HepG2 (cell line): ENCODE results near the gene UXS1. TPM values are rescaled to one million over a fixed set of nuclear protein-coding genes. Genes with fewer than 3 reads are reported as not detected.
A peak's percentile ranks its signal among the peaks of the same experiment; 100 is the strongest.

ENCODE experiments used
- CEBPB ChIP-seq: IDR thresholded peaks from 2 replicates; pipeline ENCODE4 v1.6.1; 2011; ENCODE audit warnings: low read depth, low read length, improper control_type of control experiment, borderline replicate concordance
- FOSL2 ChIP-seq: sonication (generic); formaldehyde crosslinking; IDR thresholded peaks from 2 replicates; pipeline ENCODE4 v1.4.0; 2020; ENCODE audit warnings: missing genetic modification reagents
- GFI1 ChIP-seq: sonication (generic); formaldehyde crosslinking; IDR thresholded peaks from 2 replicates; pipeline ENCODE4 v1.5.0; 2020; ENCODE audit warnings: missing genetic modification reagents, mild to moderate bottlenecking, borderline replicate concordance
- PRMT3 ChIP-seq: sonication (generic); formaldehyde crosslinking; IDR thresholded peaks from 2 replicates; pipeline ENCODE4 v1.8.1; 2022; ENCODE audit warnings: low read depth, mild to moderate bottlenecking, moderate library complexity, missing genetic modification reagents, borderline replicate concordance
- SP1 ChIP-seq, 2 experiments: fragments of 450-650 bp in 1 of 2; sonication (generic) in 1 of 2; formaldehyde crosslinking in 1 of 2; IDR thresholded peaks; 2 replicates each; pipeline versions ENCODE4 v1.4.0 to v1.6.1; 2016 to 2020; ENCODE audit warnings: missing genetic modification reagents in 1 of 2
- SSRP1 ChIP-seq: IDR thresholded peaks from 2 replicates; pipeline ENCODE4 v1.6.1; 2016; ENCODE audit warnings: control low read depth
- STAT5B ChIP-seq: sonication (generic); formaldehyde crosslinking; IDR thresholded peaks from 2 replicates; pipeline ENCODE4 v1.4.0; 2020; ENCODE audit warnings: missing genetic modification reagents
- ZNF451 ChIP-seq: sonication (generic); formaldehyde crosslinking; IDR thresholded peaks from 2 replicates; pipeline ENCODE4 v1.5.0; 2020; ENCODE audit warnings: mild to moderate bottlenecking, missing genetic modification reagents
- ZNF530 ChIP-seq: sonication (generic); formaldehyde crosslinking; IDR thresholded peaks from 2 replicates; pipeline ENCODE4 v1.5.0; 2020; ENCODE audit warnings: low read depth, mild to moderate bottlenecking, missing genetic modification reagents
- ZNF567 ChIP-seq: sonication (generic); formaldehyde crosslinking; IDR thresholded peaks from 2 replicates; pipeline ENCODE4 v1.8.1; 2023; ENCODE audit warnings: mild to moderate bottlenecking, missing genetic modification reagents, borderline replicate concordance
- ZNF720 ChIP-seq: sonication (generic); formaldehyde crosslinking; IDR thresholded peaks from 2 replicates; pipeline ENCODE4 v1.4.0; 2020; ENCODE audit warnings: missing genetic modification reagents
- polyA plus RNA-seq, 8 experiments: library from polyadenylated mRNA; depleted of rRNA in 3 of 8; stranded (reverse) in 7 of 8; unstranded in 1 of 8; fragments of >200 nt; fragmentation: Illumina TruSeq in 4 of 8; extraction: Trizol in 4 of 8; gene quantifications; 2 replicates each; pipeline versions ENCODE4 v1.2.1 to v1.2.3, GENCODE V29; 2011 to 2016; ENCODE audit warnings: low read depth in 4 of 8, missing spikeins in 1 of 8, mixed read lengths in 1 of 8; ENCODE audit not compliant: insufficient read depth in 1 of 8
- total RNA-seq, 5 experiments: library from RNA; depleted of rRNA; stranded (reverse); fragments of >200 nt; fragmentation: Illumina TruSeq; extraction: Trizol; gene quantifications; 2 replicates each; pipeline ENCODE4 v1.2.3, GENCODE V29; 2016; ENCODE audit warnings: low read depth in 1 of 5
- TF ChIP-seq, protein P1 (sequence below): sonication (generic); formaldehyde crosslinking; IDR thresholded peaks from 2 replicates; pipeline ENCODE4 v1.5.0; 2020; ENCODE audit warnings: mild to moderate bottlenecking, missing genetic modification reagents
- TF ChIP-seq, protein P2 (sequence below): sonication (generic); formaldehyde crosslinking; IDR thresholded peaks from 2 replicates; pipeline ENCODE4 v1.8.0; 2022; ENCODE audit warnings: missing genetic modification reagents, mild to moderate bottlenecking, inconsistent platforms, borderline replicate concordance
- TF ChIP-seq, protein P3 (sequence below): sonication (generic); formaldehyde crosslinking; IDR thresholded peaks from 2 replicates; pipeline ENCODE4 v1.8.1; 2022; ENCODE audit warnings: low read depth, mild to moderate bottlenecking, missing genetic modification reagents
- TF ChIP-seq, protein P4 (sequence below): sonication (generic); formaldehyde crosslinking; IDR thresholded peaks from 2 replicates; pipeline ENCODE4 v1.5.0; 2020; ENCODE audit warnings: missing genetic modification reagents
- TF ChIP-seq, protein P5 (sequence below): sonication (generic); formaldehyde crosslinking; IDR thresholded peaks from 2 replicates; pipeline ENCODE4 v1.4.0; 2020; ENCODE audit warnings: mild to moderate bottlenecking, missing genetic modification reagents, borderline replicate concordance

UXS1 gene
- total and polyA plus RNA-seq, 2 of the 13 experiments (the other 11 are each of a cell fraction or from before 2014, with no cell fraction given), result 53.3 to 110 TPM

- TF ChIP-seq ZNF720 (CRISPR knock-in tag) (no peak), PRMT3 (CRISPR knock-in tag) (no peak), GFI1 (CRISPR knock-in tag) (no peak), CEBPB (no peak), FOSL2 (CRISPR knock-in tag) (peak; percentile 38; the same call in 1 of the 2 replicates), ZNF567 (CRISPR knock-in tag) (no peak), SSRP1 (0 out of 2 replicates have a peak, but pooled peaks have one; percentile 52), ZNF530 (CRISPR knock-in tag) (no peak), ZNF451 (CRISPR knock-in tag) (no peak), STAT5B (CRISPR knock-in tag) (no peak), SP1 (IDR thresholded peaks at IDR 0.05) (no peak), SP1 (CRISPR knock-in tag; IDR thresholded peaks at IDR 0.05) (no peak)
- TF ChIP-seq, protein P1, sequence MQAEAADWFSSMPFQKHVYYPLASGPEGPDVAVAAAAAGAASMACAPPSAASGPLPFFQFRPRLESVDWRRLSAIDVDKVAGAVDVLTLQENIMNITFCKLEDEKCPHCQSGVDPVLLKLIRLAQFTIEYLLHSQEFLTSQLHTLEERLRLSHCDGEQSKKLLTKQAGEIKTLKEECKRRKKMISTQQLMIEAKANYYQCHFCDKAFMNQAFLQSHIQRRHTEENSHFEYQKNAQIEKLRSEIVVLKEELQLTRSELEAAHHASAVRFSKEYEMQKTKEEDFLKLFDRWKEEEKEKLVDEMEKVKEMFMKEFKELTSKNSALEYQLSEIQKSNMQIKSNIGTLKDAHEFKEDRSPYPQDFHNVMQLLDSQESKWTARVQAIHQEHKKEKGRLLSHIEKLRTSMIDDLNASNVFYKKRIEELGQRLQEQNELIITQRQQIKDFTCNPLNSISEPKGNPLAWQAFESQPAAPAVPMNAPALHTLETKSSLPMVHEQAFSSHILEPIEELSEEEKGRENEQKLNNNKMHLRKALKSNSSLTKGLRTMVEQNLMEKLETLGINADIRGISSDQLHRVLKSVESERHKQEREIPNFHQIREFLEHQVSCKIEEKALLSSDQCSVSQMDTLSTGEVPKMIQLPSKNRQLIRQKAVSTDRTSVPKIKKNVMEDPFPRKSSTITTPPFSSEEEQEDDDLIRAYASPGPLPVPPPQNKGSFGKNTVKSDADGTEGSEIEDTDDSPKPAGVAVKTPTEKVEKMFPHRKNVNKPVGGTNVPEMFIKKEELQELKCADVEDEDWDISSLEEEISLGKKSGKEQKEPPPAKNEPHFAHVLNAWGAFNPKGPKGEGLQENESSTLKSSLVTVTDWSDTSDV (CRISPR knock-in tag), result no peak
- TF ChIP-seq, protein P2, sequence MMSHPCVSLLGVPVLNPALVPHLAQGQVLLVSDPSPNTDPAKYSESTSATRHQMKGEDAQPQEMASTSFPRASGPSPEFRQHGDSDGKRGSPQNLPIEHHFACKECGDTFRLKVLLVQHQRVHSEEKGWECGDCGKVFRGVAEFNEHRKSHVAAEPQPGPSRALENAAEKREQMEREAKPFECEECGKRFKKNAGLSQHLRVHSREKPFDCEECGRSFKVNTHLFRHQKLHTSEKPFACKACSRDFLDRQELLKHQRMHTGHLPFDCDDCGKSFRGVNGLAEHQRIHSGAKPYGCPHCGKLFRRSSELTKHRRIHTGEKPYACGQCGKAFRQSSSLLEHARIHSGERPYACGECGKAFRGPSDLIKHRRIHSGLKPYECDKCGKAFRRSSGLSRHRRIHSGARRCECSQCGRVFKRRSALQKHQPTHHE, result no peak
- TF ChIP-seq, protein P3, sequence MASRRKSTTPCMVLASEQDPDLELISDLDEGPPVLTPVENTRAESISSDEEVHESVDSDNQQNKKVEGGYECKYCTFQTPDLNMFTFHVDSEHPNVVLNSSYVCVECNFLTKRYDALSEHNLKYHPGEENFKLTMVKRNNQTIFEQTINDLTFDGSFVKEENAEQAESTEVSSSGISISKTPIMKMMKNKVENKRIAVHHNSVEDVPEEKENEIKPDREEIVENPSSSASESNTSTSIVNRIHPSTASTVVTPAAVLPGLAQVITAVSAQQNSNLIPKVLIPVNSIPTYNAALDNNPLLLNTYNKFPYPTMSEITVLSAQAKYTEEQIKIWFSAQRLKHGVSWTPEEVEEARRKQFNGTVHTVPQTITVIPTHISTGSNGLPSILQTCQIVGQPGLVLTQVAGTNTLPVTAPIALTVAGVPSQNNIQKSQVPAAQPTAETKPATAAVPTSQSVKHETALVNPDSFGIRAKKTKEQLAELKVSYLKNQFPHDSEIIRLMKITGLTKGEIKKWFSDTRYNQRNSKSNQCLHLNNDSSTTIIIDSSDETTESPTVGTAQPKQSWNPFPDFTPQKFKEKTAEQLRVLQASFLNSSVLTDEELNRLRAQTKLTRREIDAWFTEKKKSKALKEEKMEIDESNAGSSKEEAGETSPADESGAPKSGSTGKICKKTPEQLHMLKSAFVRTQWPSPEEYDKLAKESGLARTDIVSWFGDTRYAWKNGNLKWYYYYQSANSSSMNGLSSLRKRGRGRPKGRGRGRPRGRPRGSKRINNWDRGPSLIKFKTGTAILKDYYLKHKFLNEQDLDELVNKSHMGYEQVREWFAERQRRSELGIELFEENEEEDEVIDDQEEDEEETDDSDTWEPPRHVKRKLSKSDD (CRISPR knock-in tag), result no peak
- TF ChIP-seq, protein P4, sequence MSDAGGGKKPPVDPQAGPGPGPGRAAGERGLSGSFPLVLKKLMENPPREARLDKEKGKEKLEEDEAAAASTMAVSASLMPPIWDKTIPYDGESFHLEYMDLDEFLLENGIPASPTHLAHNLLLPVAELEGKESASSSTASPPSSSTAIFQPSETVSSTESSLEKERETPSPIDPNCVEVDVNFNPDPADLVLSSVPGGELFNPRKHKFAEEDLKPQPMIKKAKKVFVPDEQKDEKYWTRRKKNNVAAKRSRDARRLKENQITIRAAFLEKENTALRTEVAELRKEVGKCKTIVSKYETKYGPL (CRISPR knock-in tag), result no peak
- TF ChIP-seq, protein P5, sequence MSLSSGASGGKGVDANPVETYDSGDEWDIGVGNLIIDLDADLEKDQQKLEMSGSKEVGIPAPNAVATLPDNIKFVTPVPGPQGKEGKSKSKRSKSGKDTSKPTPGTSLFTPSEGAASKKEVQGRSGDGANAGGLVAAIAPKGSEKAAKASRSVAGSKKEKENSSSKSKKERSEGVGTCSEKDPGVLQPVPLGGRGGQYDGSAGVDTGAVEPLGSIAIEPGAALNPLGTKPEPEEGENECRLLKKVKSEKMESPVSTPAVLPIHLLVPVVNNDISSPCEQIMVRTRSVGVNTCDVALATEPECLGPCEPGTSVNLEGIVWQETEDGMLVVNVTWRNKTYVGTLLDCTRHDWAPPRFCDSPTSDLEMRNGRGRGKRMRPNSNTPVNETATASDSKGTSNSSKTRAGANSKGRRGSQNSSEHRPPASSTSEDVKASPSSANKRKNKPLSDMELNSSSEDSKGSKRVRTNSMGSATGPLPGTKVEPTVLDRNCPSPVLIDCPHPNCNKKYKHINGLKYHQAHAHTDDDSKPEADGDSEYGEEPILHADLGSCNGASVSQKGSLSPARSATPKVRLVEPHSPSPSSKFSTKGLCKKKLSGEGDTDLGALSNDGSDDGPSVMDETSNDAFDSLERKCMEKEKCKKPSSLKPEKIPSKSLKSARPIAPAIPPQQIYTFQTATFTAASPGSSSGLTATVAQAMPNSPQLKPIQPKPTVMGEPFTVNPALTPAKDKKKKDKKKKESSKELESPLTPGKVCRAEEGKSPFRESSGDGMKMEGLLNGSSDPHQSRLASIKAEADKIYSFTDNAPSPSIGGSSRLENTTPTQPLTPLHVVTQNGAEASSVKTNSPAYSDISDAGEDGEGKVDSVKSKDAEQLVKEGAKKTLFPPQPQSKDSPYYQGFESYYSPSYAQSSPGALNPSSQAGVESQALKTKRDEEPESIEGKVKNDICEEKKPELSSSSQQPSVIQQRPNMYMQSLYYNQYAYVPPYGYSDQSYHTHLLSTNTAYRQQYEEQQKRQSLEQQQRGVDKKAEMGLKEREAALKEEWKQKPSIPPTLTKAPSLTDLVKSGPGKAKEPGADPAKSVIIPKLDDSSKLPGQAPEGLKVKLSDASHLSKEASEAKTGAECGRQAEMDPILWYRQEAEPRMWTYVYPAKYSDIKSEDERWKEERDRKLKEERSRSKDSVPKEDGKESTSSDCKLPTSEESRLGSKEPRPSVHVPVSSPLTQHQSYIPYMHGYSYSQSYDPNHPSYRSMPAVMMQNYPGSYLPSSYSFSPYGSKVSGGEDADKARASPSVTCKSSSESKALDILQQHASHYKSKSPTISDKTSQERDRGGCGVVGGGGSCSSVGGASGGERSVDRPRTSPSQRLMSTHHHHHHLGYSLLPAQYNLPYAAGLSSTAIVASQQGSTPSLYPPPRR (CRISPR knock-in tag), result no peak
Measured at GRCh38 chr2:106104332-106105062, 89.6 kb downstream of the UXS1 start (continued).
